Large intestine (tissue), 3 donors: ENCODE measurements around the gene TMEM221. TPM values are rescaled to one million over a fixed set of nuclear protein-coding genes. Genes with fewer than 3 reads are reported as not detected.

ENCODE experiments used
- DNase-seq, 2 donors: peaks; one replicate each; pipeline versions ENCODE4 v3.0.0 to v3.0.0-alpha.2; 2013
- H3K27ac ChIP-seq: one replicate; pipeline ENCODE4 v1.5.1; 2013; ENCODE audit warnings: low read length
- H3K27me3 ChIP-seq: 2 replicates; pipeline ENCODE4 v1.6.1; 2013; ENCODE audit warnings: low read length; ENCODE audit not compliant: control insufficient read depth, insufficient read depth
- H3K36me3 ChIP-seq: 2 replicates; pipeline ENCODE4 v1.6.1; 2013; ENCODE audit warnings: low read length; ENCODE audit not compliant: control insufficient read depth, insufficient read depth
- H3K4me1 ChIP-seq: one replicate; pipeline ENCODE4 v1.6.1; 2013; ENCODE audit warnings: low read length; ENCODE audit not compliant: control insufficient read depth, insufficient read depth
- H3K4me3 ChIP-seq: one replicate; pipeline ENCODE4 v1.5.1; 2013; ENCODE audit warnings: low read length
- H3K9me3 ChIP-seq: one replicate; pipeline ENCODE4 v1.6.1; 2013; ENCODE audit warnings: mild to moderate bottlenecking, low read depth, low read length, moderate library complexity; ENCODE audit not compliant: control insufficient read depth
- WGBS: methylation state at CpG from one replicate; pipeline ENCODE4 v1.1.5; 2013; ENCODE audit warnings: low lambda C conversion rate; ENCODE audit not compliant: insufficient coverage; 5-methylcytosine and 5-hydroxymethylcytosine counted together
- polyA plus RNA-seq: library from polyadenylated mRNA; unstranded; fragments of 120-200 nt; gene quantifications from one replicate; pipeline ENCODE4 v1.2.1, GENCODE V29; 2013

TMEM221 gene
- polyA plus RNA-seq, 1 donor = 0.46 TPM

GRCh38 chr19:17441241-17442021 is 7.0 kb downstream of the TMEM221 start:
- no peak overlapping the region for H3K27ac ChIP-seq

GRCh38 chr19:17436874-17437267 is 11.6 kb downstream of the TMEM221 start:
- no peaks in the 10 kb centered on the region for H3K27me3 ChIP-seq
- no peaks in the 10 kb centered on the region for H3K4me1 ChIP-seq
- no peaks in the 10 kb centered on the region for H3K36me3 ChIP-seq
- H3K4me3 ChIP-seq = no peak overlapping the region
- DNase-seq = no peak
- peaks cover 5% of the 10 kb centered on the region for H3K9me3 ChIP-seq
- whole genome bisulfite sequencing = no CpG with 5 or more reads among the region's 7 CpGs
- H3K27ac ChIP-seq = no peak overlapping the region

More at GRCh38 chr19:17441241-17442021, 7.0 kb downstream of the TMEM221 start:
- no peaks in the 10 kb centered on the region for H3K27me3 ChIP-seq
- no peak overlapping the region for H3K4me3 ChIP-seq
- no peak for DNase-seq
- no CpG with 5 or more reads among the region's 8 CpGs for WGBS
- peaks cover 2% of the 10 kb centered on the region for H3K9me3 ChIP-seq
- H3K4me1 ChIP-seq = no peaks in the 10 kb centered on the region
- no peaks in the 10 kb centered on the region for H3K36me3 ChIP-seq

- H3K36me3 ChIP-seq = no peaks in the 10 kb centered on the region
- H3K27ac ChIP-seq = no peak overlapping the region
- no peaks in the 10 kb centered on the region for H3K27me3 ChIP-seq
- no peak overlapping the region for H3K4me3 ChIP-seq
- DNase-seq = no peak
- WGBS = 100% methylated on average over 1 of the region's 25 CpGs
- peaks cover 5% of the 10 kb centered on the region for H3K9me3 ChIP-seq
- H3K4me1 ChIP-seq = no peaks in the 10 kb centered on the region
These were observed 12.2 kb downstream of the TMEM221 start for GRCh38 chr19:17436094-17436873.

- no peak overlapping the region for H3K4me3 ChIP-seq
- DNase-seq = no peak
- H3K36me3 ChIP-seq = no peaks in the 10 kb centered on the region
- no peaks in the 10 kb centered on the region for H3K4me1 ChIP-seq
- peaks cover 5% of the 10 kb centered on the region for H3K9me3 ChIP-seq
- no CpG with 5 or more reads among the region's 7 CpGs for WGBS
- H3K27me3 ChIP-seq = no peaks in the 10 kb centered on the region
- H3K27ac ChIP-seq = no peak overlapping the region
These were observed 13.2 kb downstream of the TMEM221 start for GRCh38 chr19:17435218-17435617.

- H3K27ac ChIP-seq = no peak overlapping the region
- no peak for DNase-seq
- no CpG with 5 or more reads among the region's 7 CpGs for WGBS
- no peaks in the 10 kb centered on the region for H3K4me1 ChIP-seq
- no peak overlapping the region for H3K4me3 ChIP-seq
- no peaks in the 10 kb centered on the region for H3K27me3 ChIP-seq
- H3K36me3 ChIP-seq = no peaks in the 10 kb centered on the region
- peaks cover 2% of the 10 kb centered on the region for H3K9me3 ChIP-seq
These were observed 17.1 kb downstream of the TMEM221 start for GRCh38 chr19:17431417-17431816.

GRCh38 chr19:17429641-17430113 is 18.8 kb downstream of the TMEM221 start:
- Histone ChIP-seq H3K27ac (no peak overlapping the region), H3K4me1 (peaks cover 4% of the 10 kb centered on the region), H3K36me3 (no peaks in the 10 kb centered on the region), H3K9me3 (no peaks in the 10 kb centered on the region), H3K27me3 (no peaks in the 10 kb centered on the region), H3K4me3 (no peak overlapping the region)
- no CpG with 5 or more reads among the region's 17 CpGs for WGBS
- DNase-seq = no peak

- no peaks in the 10 kb centered on the region for H3K9me3 ChIP-seq
- no peak overlapping the region for H3K4me3 ChIP-seq
- no peaks in the 10 kb centered on the region for H3K27me3 ChIP-seq
- H3K36me3 ChIP-seq = peaks cover 13% of the 10 kb centered on the region
- peak; percentile 33 to 40 for DNase-seq
- WGBS = 0% methylated on average over 2 of the region's 27 CpGs
- peaks cover 4% of the 10 kb centered on the region for H3K4me1 ChIP-seq
- no peak overlapping the region for H3K27ac ChIP-seq
These were observed 23.6 kb downstream of the TMEM221 start for GRCh38 chr19:17424743-17425365.

GRCh38 chr19:17423429-17424208 is 24.8 kb downstream of the TMEM221 start:
- Histone ChIP-seq H3K36me3 (peaks cover 13% of the 10 kb centered on the region), H3K4me1 (peaks cover 7% of the 10 kb centered on the region), H3K27ac (no peak overlapping the region), H3K9me3 (no peaks in the 10 kb centered on the region), H3K4me3 (no peak overlapping the region), H3K27me3 (no peaks in the 10 kb centered on the region)
- DNase-seq = no peak
- WGBS = no CpG with 5 or more reads among the region's 20 CpGs

- H3K27me3 ChIP-seq = no peaks in the 10 kb centered on the region
- peaks cover 13% of the 10 kb centered on the region for H3K36me3 ChIP-seq
- H3K9me3 ChIP-seq = no peaks in the 10 kb centered on the region
- no peak overlapping the region for H3K4me3 ChIP-seq
- no peak overlapping the region for H3K27ac ChIP-seq
- no peak for DNase-seq
- no CpG with 5 or more reads among the region's 4 CpGs for WGBS
- peaks cover 7% of the 10 kb centered on the region for H3K4me1 ChIP-seq
These were observed 26.5 kb downstream of the TMEM221 start for GRCh38 chr19:17421942-17422341.
